ENCODE results near the gene R3HDM1.

DNA sequence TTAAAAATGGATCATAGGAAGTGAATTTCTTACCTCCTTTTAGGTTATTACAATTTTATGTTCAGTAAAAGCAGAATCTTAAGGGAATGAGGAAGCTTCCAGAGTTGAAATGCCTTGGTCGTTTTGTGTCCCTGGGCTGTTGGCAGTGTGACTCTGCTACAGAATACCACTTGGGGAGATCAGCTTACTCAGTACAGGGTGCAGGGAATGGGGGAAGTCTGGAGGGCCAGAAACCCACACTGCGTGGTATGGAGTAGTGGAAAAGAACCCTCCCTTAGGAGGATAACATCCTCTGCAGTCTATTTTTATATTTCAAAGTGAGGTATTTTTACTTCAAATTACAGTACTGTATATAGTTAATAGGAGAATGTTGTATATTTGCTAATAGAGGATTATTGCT, 51.1 kb downstream of the R3HDM1 start:
- no peak for TF ChIP-seq POLR2A (IDR thresholded peaks at IDR 0.05)
- TF ChIP-seq, protein P1, sequence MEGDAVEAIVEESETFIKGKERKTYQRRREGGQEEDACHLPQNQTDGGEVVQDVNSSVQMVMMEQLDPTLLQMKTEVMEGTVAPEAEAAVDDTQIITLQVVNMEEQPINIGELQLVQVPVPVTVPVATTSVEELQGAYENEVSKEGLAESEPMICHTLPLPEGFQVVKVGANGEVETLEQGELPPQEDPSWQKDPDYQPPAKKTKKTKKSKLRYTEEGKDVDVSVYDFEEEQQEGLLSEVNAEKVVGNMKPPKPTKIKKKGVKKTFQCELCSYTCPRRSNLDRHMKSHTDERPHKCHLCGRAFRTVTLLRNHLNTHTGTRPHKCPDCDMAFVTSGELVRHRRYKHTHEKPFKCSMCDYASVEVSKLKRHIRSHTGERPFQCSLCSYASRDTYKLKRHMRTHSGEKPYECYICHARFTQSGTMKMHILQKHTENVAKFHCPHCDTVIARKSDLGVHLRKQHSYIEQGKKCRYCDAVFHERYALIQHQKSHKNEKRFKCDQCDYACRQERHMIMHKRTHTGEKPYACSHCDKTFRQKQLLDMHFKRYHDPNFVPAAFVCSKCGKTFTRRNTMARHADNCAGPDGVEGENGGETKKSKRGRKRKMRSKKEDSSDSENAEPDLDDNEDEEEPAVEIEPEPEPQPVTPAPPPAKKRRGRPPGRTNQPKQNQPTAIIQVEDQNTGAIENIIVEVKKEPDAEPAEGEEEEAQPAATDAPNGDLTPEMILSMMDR (IDR thresholded peaks at IDR 0.05) = no peak

Data from esophagus squamous epithelium (tissue), 4 donors.